ENCODE data around the gene COQ10A. TPM values are rescaled to one million over a fixed set of nuclear protein-coding genes. Genes with fewer than 3 reads are reported as not detected.
A peak's percentile ranks its signal among the peaks of the same experiment; 100 is the strongest.

Gene COQ10A
- total and polyA plus RNA-seq, 2 donors from 2014 or later = 14.5 to 30.0 TPM

- no peaks in the 10 kb centered on the region for H3K27me3 ChIP-seq (ENCODE audit: control insufficient read depth, insufficient read depth, low read length)
- H3K9ac ChIP-seq (ENCODE audit: low read length in 3 of 3) = no peak overlapping the region
- FAIRE-seq (no peak), DNase-seq (no peak)
- no peaks in the 10 kb centered on the region for H3K9me3 ChIP-seq (ENCODE audit: control insufficient read depth in 2 of 3, insufficient read depth in 1 of 3, low read length in 3 of 3)
- H3K4me1 ChIP-seq (ENCODE audit: control insufficient read depth in 2 of 3, insufficient read depth in 2 of 3, low read depth in 1 of 3, low read length in 3 of 3) = no peaks in the 10 kb centered on the region
- TF ChIP-seq CTCF (IDR thresholded peaks at IDR 0.05; ENCODE audit: borderline replicate concordance, extremely low read depth, insufficient read depth) = no peak
- H3K4me3 ChIP-seq (ENCODE audit: low read length in 3 of 3) = no peak overlapping the region
- intact Hi-C loops (cut with DNase I) = no loop called here
- no peak overlapping the region for H3K27ac ChIP-seq (ENCODE audit: low read depth in 2 of 2, low read length in 2 of 2)
- peaks cover 0 to 9% (median 5%) of the 10 kb centered on the region in 3 donors for H3K36me3 ChIP-seq (ENCODE audit: control insufficient read depth in 2 of 3, insufficient read depth in 3 of 3, low read length in 3 of 3)
Observed at GRCh38 chr12:56236985-56237384, 29.8 kb upstream of the COQ10A start.

- FAIRE-seq = no peak
- peak in 2 of 5 donors; percentile 27 to 33 for DNase-seq
- H3K9me3 ChIP-seq (ENCODE audit: control insufficient read depth in 2 of 3, insufficient read depth in 1 of 3, low read length in 3 of 3) = no peaks in the 10 kb centered on the region
- intact Hi-C loops (cut with DNase I) = no loop called here
- H3K4me3 ChIP-seq (ENCODE audit: low read length in 3 of 3) = no peak overlapping the region
- peaks cover 0 to 9% (median 5%) of the 10 kb centered on the region in 3 donors for H3K36me3 ChIP-seq (ENCODE audit: control insufficient read depth in 2 of 3, insufficient read depth in 3 of 3, low read length in 3 of 3)
- no peak overlapping the region for H3K27ac ChIP-seq (ENCODE audit: low read depth in 2 of 2, low read length in 2 of 2)
- H3K9ac ChIP-seq (ENCODE audit: low read length in 3 of 3) = no peak overlapping the region
- TF ChIP-seq CTCF (IDR thresholded peaks at IDR 0.05; ENCODE audit: borderline replicate concordance, extremely low read depth, insufficient read depth) = no peak
- no peaks in the 10 kb centered on the region for H3K4me1 ChIP-seq (ENCODE audit: control insufficient read depth in 2 of 3, insufficient read depth in 2 of 3, low read depth in 1 of 3, low read length in 3 of 3)
- no peaks in the 10 kb centered on the region for H3K27me3 ChIP-seq (ENCODE audit: control insufficient read depth, insufficient read depth, low read length)
Observed at GRCh38 chr12:56237552-56237951, 29.2 kb upstream of the COQ10A start.

GRCh38 chr12:56241424-56242303 lies 25.1 kb upstream of the COQ10A start:
- Histone ChIP-seq H3K36me3 (ENCODE audit: control insufficient read depth in 2 of 3, insufficient read depth in 3 of 3, low read length in 3 of 3) (peaks cover 5 to 35% (median 22%) of the 10 kb centered on the region in 3 donors), H3K4me3 (ENCODE audit: low read length in 3 of 3) (no peak overlapping the region), H3K9ac (ENCODE audit: low read length in 3 of 3) (no peak overlapping the region), H3K27ac (ENCODE audit: low read depth in 2 of 2, low read length in 2 of 2) (no peak overlapping the region), H3K4me1 (ENCODE audit: control insufficient read depth in 2 of 3, insufficient read depth in 2 of 3, low read depth in 1 of 3, low read length in 3 of 3) (no peaks in the 10 kb centered on the region), H3K27me3 (ENCODE audit: control insufficient read depth, insufficient read depth, low read length) (no peaks in the 10 kb centered on the region), H3K9me3 (ENCODE audit: control insufficient read depth in 2 of 3, insufficient read depth in 1 of 3, low read length in 3 of 3) (no peaks in the 10 kb centered on the region)
- DNase-seq (no peak), FAIRE-seq (no peak)
- TF ChIP-seq CTCF (IDR thresholded peaks at IDR 0.05; ENCODE audit: borderline replicate concordance, extremely low read depth, insufficient read depth) = no peak
- intact Hi-C loops (cut with DNase I) = no loop called here

All from kidney (tissue), 14 donors.